Kidney (tissue), 14 donors: Measurements from ENCODE around the gene METRN. TPM values are rescaled to one million over a fixed set of nuclear protein-coding genes. Genes with fewer than 3 reads are reported as not detected.

Source experiments
- DNase-seq, 5 donors: peaks; one replicate each; pipeline ENCODE4 v3.0.0-alpha.2; 2013 to 2020
- FAIRE-seq: peaks from 2 replicates; lab custom pipeline; 2012; peaks lifted over from hg19 to GRCh38; lab: Jason Lieb, UNC
- H3K27ac ChIP-seq, 2 donors: one replicate each; pipeline ENCODE4 v1.7.0; 2013; ENCODE audit warnings: low read depth in 2 of 2, low read length in 2 of 2, inconsistent platforms in 1 of 2
- H3K27me3 ChIP-seq: one replicate; pipeline ENCODE4 v1.7.1; 2013; ENCODE audit warnings: low read length, inconsistent platforms; ENCODE audit not compliant: control insufficient read depth, insufficient read depth
- H3K36me3 ChIP-seq, 3 donors: one replicate each; pipeline versions ENCODE4 v1.7.0 to v1.7.1; 2013; ENCODE audit warnings: low read length in 3 of 3, control low read depth in 1 of 3, inconsistent platforms in 1 of 3; ENCODE audit not compliant: insufficient read depth in 3 of 3, control insufficient read depth in 2 of 3
- H3K4me1 ChIP-seq, 3 donors: one replicate each; pipeline versions ENCODE4 v1.7.0 to v1.7.1; 2013; ENCODE audit warnings: low read length in 3 of 3, inconsistent platforms in 1 of 3, low read depth in 1 of 3; ENCODE audit not compliant: control insufficient read depth in 2 of 3, insufficient read depth in 2 of 3
- H3K4me3 ChIP-seq, 3 donors: one replicate each; pipeline versions ENCODE4 v1.7.0 to v1.8.1; 2013; ENCODE audit warnings: low read length in 3 of 3, control low read depth in 1 of 3, inconsistent platforms in 1 of 3
- H3K9ac ChIP-seq, 3 donors: one replicate each; pipeline versions ENCODE4 v1.7.0 to v1.7.1; 2013; ENCODE audit warnings: low read length in 3 of 3, control low read depth in 1 of 3, inconsistent platforms in 1 of 3
- H3K9me3 ChIP-seq, 3 donors: one replicate each; pipeline versions ENCODE4 v1.7.0 to v1.7.1; 2013; ENCODE audit warnings: low read length in 3 of 3, control low read depth in 1 of 3, inconsistent platforms in 1 of 3; ENCODE audit not compliant: control insufficient read depth in 2 of 3, insufficient read depth in 1 of 3
- intact Hi-C: fragments of 100-400 bp; cut with DNase I; formaldehyde crosslinking; loops from one replicate; pipeline ENCODE4 v1.11.1; 2022
- polyA plus RNA-seq: library from polyadenylated mRNA; stranded (reverse); fragments of 350-450 nt; fragmentation: Illumina TruSeq; extraction: RNeasy Lipid Tissue Mini Kit (QIAGEN cat#74804); gene quantifications from one replicate; pipeline ENCODE4 v1.2.3, GENCODE V29; 2014; ENCODE audit warnings: low read depth, low replicate concordance; ENCODE audit not compliant: insufficient read depth
- total RNA-seq: library from RNA; stranded (reverse); fragmentation: NEBNext Ultra II Directional; extraction: Animal tissue kit (Norgen Biotek cat#: 25700); gene quantifications from one replicate; pipeline ENCODE4 v1.2.1, GENCODE V29; 2021
- TF ChIP-seq, protein P1 (sequence below): IDR thresholded peaks from 3 replicates; pipeline ENCODE4 v1.5.1; 2012; ENCODE audit warnings: mild to moderate bottlenecking, moderate library complexity, borderline replicate concordance; ENCODE audit not compliant: insufficient read depth; ENCODE audit errors: extremely low read depth
- donor health status: control.
- donor health status: control.
- donor health status: control.
- donor health status: control.
- donor health status: control.
- donor health status: DM: yes; HTN: yes; CAD: no.
- donor health status: Normal renal cell carcinoma (clear cell type).

The METRN gene
- total and polyA plus RNA-seq, 2 donors from 2014 or later: 34.9 to 114 TPM

DNA sequence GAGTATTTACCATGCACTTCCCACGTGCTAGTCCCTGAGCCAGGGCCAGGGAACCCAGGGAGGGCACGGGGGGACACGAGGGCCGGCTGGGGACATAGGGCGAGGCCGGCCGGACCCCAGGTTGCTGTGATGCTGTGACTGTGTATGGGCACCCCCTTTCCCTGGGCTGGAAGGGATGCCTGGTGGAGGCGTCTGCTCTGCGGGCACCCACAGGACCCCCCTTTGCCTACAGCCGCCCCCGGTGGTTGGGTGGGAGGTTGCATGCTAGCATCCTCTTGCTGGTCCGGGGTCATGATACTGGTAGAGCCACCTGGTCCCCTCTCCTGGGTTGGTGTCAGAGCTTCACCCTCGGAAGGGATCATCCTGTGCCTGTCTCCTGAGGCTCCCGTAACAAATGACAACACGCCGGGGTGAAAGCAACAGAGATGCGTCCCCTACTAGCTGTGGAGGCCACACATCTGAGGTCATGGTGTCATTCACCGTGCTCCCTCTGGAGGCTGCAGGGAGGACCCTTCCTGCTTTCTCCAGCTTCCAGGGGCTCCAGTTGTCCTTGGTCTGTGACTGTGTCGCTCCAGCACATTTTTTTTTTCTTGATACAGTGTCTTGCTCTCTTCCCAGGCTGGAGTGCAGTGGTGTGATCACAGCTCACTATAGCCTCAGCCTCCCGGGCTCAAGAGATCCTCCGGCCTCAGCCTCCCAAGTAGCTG lies 29.0 kb downstream of the METRN start:
- FAIRE-seq: no peak
- no peak overlapping the region for H3K27ac ChIP-seq
- H3K4me1 ChIP-seq: peaks cover 0 to 11% (median 0%) of the 10 kb centered on the region in 3 donors
- no peak overlapping the region for H3K9ac ChIP-seq
- TF ChIP-seq, protein P1, sequence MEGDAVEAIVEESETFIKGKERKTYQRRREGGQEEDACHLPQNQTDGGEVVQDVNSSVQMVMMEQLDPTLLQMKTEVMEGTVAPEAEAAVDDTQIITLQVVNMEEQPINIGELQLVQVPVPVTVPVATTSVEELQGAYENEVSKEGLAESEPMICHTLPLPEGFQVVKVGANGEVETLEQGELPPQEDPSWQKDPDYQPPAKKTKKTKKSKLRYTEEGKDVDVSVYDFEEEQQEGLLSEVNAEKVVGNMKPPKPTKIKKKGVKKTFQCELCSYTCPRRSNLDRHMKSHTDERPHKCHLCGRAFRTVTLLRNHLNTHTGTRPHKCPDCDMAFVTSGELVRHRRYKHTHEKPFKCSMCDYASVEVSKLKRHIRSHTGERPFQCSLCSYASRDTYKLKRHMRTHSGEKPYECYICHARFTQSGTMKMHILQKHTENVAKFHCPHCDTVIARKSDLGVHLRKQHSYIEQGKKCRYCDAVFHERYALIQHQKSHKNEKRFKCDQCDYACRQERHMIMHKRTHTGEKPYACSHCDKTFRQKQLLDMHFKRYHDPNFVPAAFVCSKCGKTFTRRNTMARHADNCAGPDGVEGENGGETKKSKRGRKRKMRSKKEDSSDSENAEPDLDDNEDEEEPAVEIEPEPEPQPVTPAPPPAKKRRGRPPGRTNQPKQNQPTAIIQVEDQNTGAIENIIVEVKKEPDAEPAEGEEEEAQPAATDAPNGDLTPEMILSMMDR: no peak
- intact Hi-C loops: no loop called here
- H3K27me3 ChIP-seq: no peaks in the 10 kb centered on the region
- no peak for DNase-seq
- H3K36me3 ChIP-seq: no peaks in the 10 kb centered on the region
- H3K9me3 ChIP-seq: no peaks in the 10 kb centered on the region
- H3K4me3 ChIP-seq: no peak overlapping the region

DNA sequence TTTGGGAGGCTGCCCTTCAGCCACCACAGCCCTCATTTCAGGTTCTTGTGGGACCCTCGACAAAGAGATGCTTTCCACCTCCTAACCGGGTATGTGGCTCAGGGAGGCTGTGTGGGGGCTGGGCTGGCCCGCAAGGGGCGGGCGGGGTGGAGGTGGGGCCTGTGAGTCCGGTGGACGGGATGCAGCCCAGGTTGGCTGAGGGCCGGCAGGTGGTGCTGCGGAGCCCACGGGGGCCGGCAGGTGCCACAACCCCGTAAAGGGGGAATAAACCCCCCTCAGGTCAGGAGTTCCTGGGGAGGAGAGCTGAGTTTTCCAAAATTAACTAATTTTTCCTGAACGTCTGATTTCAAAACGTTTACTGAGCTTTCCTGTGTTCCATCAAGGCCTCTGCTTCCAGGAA lies 30.8 kb downstream of the METRN start:
- H3K4me1 ChIP-seq: peaks cover 0 to 3% (median 0%) of the 10 kb centered on the region in 3 donors
- no peaks in the 10 kb centered on the region for H3K9me3 ChIP-seq
- DNase-seq (peak in 3 of 5 donors; percentile 54 to 68 (median 64)), FAIRE-seq (no peak)
- intact Hi-C loops: no loop called here
- H3K4me3 ChIP-seq: no peak overlapping the region
- TF ChIP-seq, protein P1: peak; percentile 38
- no peaks in the 10 kb centered on the region for H3K36me3 ChIP-seq
- no peak overlapping the region for H3K9ac ChIP-seq
- no peaks in the 10 kb centered on the region for H3K27me3 ChIP-seq
- no peak overlapping the region for H3K27ac ChIP-seq

DNA sequence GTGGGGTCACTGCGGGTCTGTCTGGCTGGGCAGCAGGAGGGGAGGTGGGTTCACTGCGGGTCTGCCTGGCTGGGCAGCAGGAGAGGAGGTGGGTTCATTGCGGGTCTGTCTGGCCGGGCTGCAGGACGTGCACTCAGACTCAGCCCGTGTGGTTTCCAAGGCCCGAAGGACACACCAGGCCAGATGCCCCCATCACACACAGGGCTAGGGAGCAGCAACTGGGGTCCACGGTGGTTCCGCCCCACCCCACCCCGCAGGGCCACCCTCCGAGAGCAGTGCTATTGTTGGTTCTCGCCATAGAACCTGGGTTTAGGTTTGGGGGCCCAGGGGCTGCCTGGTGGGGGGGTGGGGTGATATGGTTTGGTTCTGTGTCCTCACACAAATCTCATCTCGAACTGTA lies 31.7 kb downstream of the METRN start:
- H3K4me1 ChIP-seq: no peaks in the 10 kb centered on the region
- H3K9me3 ChIP-seq: no peaks in the 10 kb centered on the region
- H3K27ac ChIP-seq: no peak overlapping the region
- no peaks in the 10 kb centered on the region for H3K36me3 ChIP-seq
- peak in 1 of 5 donors; percentile 38 for DNase-seq
- H3K9ac ChIP-seq: no peak overlapping the region
- no peak for FAIRE-seq
- no peak overlapping the region for H3K4me3 ChIP-seq
- intact Hi-C loops: no loop called here
- TF ChIP-seq, protein P1: no peak
- H3K27me3 ChIP-seq: no peaks in the 10 kb centered on the region
